ENCODE results near the gene TKFC.

TKFC gene

GRCh38 chr11:61328351-61328750 lies 4.7 kb upstream of the TKFC start:
- Mint-ChIP-seq H3K4me1 (peaks cover 23% of the 10 kb centered on the region), H3K27me3 (ENCODE audit: low read depth, poor library complexity) (no peaks in the 10 kb centered on the region), H3K4me3 (no peak overlapping the region), H3K36me3 (ENCODE audit: low read depth) (peaks cover 54% of the 10 kb centered on the region), H3K27ac (peak overlapping the region; percentile 42), H3K9me3 (no peaks in the 10 kb centered on the region)
- no peak for DNase-seq
- no peak for TF ChIP-seq CTCF (IDR thresholded peaks at IDR 0.05)

GRCh38 chr11:61329871-61330270 lies 3.2 kb upstream of the TKFC start:
- no peaks in the 10 kb centered on the region for H3K27me3 Mint-ChIP-seq (ENCODE audit: low read depth, poor library complexity)
- no peaks in the 10 kb centered on the region for H3K9me3 Mint-ChIP-seq
- H3K4me3 Mint-ChIP-seq = no peak overlapping the region
- peaks cover 42% of the 10 kb centered on the region for H3K36me3 Mint-ChIP-seq (ENCODE audit: low read depth)
- DNase-seq = no peak
- H3K27ac Mint-ChIP-seq = no peak overlapping the region
- TF ChIP-seq CTCF (IDR thresholded peaks at IDR 0.05) = no peak
- peaks cover 38% of the 10 kb centered on the region for H3K4me1 Mint-ChIP-seq

GRCh38 chr11:61331651-61332050 lies 1.4 kb upstream of the TKFC start:
- Mint-ChIP-seq H3K27ac (peak overlapping the region; percentile 79), H3K4me3 (peak overlapping the region; percentile 95), H3K4me1 (peaks cover 52% of the 10 kb centered on the region), H3K9me3 (no peaks in the 10 kb centered on the region), H3K27me3 (ENCODE audit: low read depth, poor library complexity) (no peaks in the 10 kb centered on the region), H3K36me3 (ENCODE audit: low read depth) (peaks cover 25% of the 10 kb centered on the region)
- DNase-seq = no peak
- TF ChIP-seq CTCF (IDR thresholded peaks at IDR 0.05) = no peak

- no peak for TF ChIP-seq CTCF (IDR thresholded peaks at IDR 0.05)
- Mint-ChIP-seq H3K27ac (peak overlapping the region; percentile 79), H3K4me1 (peaks cover 59% of the 10 kb centered on the region), H3K36me3 (ENCODE audit: low read depth) (peaks cover 25% of the 10 kb centered on the region), H3K4me3 (peak overlapping the region; percentile 95), H3K9me3 (no peaks in the 10 kb centered on the region), H3K27me3 (ENCODE audit: low read depth, poor library complexity) (no peaks in the 10 kb centered on the region)
- no peak for DNase-seq
Observed at GRCh38 chr11:61332281-61332796, 689 bp upstream of the TKFC start.

GRCh38 chr11:61333550-61334433 lies 764 bp downstream of the TKFC start:
- Mint-ChIP-seq H3K4me3 (peak overlapping the region; percentile 95), H3K4me1 (peaks cover 59% of the 10 kb centered on the region), H3K36me3 (ENCODE audit: low read depth) (peaks cover 20% of the 10 kb centered on the region), H3K9me3 (no peaks in the 10 kb centered on the region), H3K27me3 (ENCODE audit: low read depth, poor library complexity) (no peaks in the 10 kb centered on the region), H3K27ac (peak overlapping the region; percentile 98)
- DNase-seq = no peak
- no peak for TF ChIP-seq CTCF (IDR thresholded peaks at IDR 0.05)

All from nephron progenitor cell (in vitro differentiated cells).